Measurements from ENCODE around the gene ALDH3A2. TPM values are rescaled to one million over a fixed set of nuclear protein-coding genes. Genes with fewer than 3 reads are reported as not detected.

The ALDH3A2 gene
- 10 to 100 TPM; 24.7 to 26.3 TPM for total RNA-seq
- 21.7 TPM for polyA plus RNA-seq

DNA sequence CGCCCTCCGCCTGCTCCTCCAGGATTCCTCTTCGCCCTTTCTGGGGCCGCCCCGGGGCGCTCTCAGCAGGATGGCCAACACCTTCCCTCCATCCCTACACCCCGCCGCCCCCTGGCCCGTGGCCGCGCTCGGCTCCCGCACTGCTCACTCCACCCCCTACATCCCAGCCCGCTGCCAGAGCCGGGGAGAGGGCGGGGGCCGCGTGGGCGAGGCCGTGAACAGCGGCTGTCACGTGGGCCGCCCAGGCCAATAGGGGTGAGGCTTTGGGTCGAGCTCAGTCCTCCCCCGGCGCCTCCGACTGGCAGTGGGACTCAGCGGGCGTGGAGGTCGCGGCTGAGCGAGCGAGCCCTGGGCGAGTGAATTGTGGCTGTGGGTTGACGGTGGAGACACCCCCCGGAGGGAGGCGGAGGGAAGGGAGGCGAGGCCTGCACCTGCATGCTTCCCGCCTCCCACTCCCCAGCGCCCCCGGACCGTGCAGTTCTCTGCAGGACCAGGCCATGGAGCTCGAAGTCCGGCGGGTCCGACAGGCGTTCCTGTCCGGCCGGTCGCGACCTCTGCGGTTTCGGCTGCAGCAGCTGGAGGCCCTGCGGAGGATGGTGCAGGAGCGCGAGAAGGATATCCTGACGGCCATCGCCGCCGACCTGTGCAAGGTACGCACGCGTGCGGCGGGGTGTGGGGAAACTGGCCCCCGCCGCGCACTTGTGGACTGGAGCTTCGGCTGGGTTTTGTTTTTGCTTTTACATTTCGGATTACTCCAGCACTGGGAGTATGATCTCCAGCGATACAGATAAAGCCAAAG is at the start of gene ALDH3A2:
TSS of gene ALDH3A2 (plus strand) at position 277 of the 799 bp plus-strand sequence. CDS start at position 498, 221 bp downstream.
- peak within 1 kb of the TSS; percentile 41 for H3K27ac ChIP-seq (ENCODE audit: low read depth, low read length)
- peak within 1 kb of the TSS; percentile 95 to 98 (median 96) for H3K4me3 Mint-ChIP-seq
- ChIA-PET CTCF (interaction anchor here (0.9 to 2.5 kb wide), 9 partner anchors 12 to 202 kb away, joined by 3 to 10 read pairs (median 4); no protein-coding TSS in a partner anchor), POLR2A (interaction anchor here (1.0 to 1.6 kb wide), 4 partner anchors 12 to 286 kb away, joined by 3 to 5 read pairs (median 5); partner anchors contain the start of genes B9D1 and MAPK7)
- no peaks in the 10 kb centered on the region for H3K9me3 Mint-ChIP-seq
- peaks cover 20% of the 10 kb centered on the region for H3K4me1 ChIP-seq (ENCODE audit: insufficient read depth, low read length)
- H3K9me3 ChIP-seq (ENCODE audit: low read length), result no peaks in the 10 kb centered on the region
- H3K27ac Mint-ChIP-seq, result peak within 1 kb of the TSS; percentile 93 to 99 (median 95)
- no peaks in the 10 kb centered on the region for H3K36me3 ChIP-seq (ENCODE audit: insufficient read depth, low read length)
- H3K4me3 ChIP-seq (ENCODE audit: low read length), result peak within 1 kb of the TSS; percentile 76
- DNase-seq, result peak; percentile 89 to 95 (median 91)
- no peaks in the 10 kb centered on the region for H3K27me3 Mint-ChIP-seq
- H3K4me1 Mint-ChIP-seq, result peaks cover 25 to 53% (median 41%) of the 10 kb centered on the region in 3 donors
- no peaks in the 10 kb centered on the region for H3K27me3 ChIP-seq (ENCODE audit: insufficient read depth, low read length, poor library complexity, severe bottlenecking)
- H3K36me3 Mint-ChIP-seq, result peaks cover 4 to 26% (median 9%) of the 10 kb centered on the region in 3 donors

DNA sequence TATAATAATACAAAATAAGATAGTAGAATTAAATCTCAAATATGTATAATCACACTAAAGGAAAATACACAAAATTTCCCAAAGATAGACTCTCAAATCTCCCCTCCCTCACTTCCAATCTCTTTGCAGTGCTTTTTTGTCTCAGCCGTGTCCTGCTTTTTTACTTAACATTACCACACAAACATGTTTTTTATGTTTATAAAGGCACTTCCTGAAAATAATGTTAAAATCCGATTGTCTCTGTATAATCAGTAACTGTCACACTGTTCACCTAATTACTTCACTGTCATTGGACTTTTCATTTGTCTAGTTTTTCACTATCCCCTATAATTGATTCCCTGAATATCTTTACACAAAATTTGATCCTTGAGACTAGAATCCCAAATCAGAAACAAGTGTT is 38.2 kb upstream of the ALDH3A2 start:
- Histone ChIP-seq H3K4me1 (ENCODE audit: insufficient read depth, low read length) (no peaks in the 10 kb centered on the region), H3K36me3 (ENCODE audit: insufficient read depth, low read length) (no peaks in the 10 kb centered on the region), H3K27ac (ENCODE audit: low read depth, low read length) (no peak overlapping the region), H3K4me3 (ENCODE audit: low read length) (no peak overlapping the region), H3K9me3 (ENCODE audit: low read length) (no peaks in the 10 kb centered on the region), H3K27me3 (ENCODE audit: insufficient read depth, low read length, poor library complexity, severe bottlenecking) (no peaks in the 10 kb centered on the region)
- no peak for DNase-seq
- H3K4me1 Mint-ChIP-seq, result peaks cover 5 to 11% (median 8%) of the 10 kb centered on the region in 3 donors
- ChIA-PET POLR2A (no interaction called here), CTCF (no interaction called here)
- H3K4me3 Mint-ChIP-seq, result no peak overlapping the region
- H3K27ac Mint-ChIP-seq, result no peak overlapping the region
- H3K36me3 Mint-ChIP-seq, result no peaks in the 10 kb centered on the region
- peaks cover 0 to 3% of the 10 kb centered on the region in 2 donors for H3K27me3 Mint-ChIP-seq
- H3K9me3 Mint-ChIP-seq, result no peaks in the 10 kb centered on the region

DNA sequence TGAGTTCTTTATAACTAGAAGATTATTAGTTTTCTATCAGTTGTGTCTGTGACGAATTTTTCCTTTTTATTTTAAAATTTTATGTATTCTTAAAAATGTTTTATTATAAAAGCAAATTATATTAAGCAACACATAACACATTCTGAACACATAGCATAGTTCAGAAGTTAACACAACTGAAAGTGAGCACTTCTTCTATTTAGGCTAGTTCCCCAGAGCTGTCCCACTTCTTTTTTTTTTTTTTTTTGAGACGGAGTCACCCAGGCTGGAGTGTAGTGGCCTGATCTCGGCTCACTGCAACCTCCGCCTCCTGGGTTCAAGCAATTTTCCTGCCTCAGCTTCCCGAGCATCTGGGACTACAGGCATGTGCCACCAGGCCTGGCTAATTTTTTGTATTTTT is 37.7 kb upstream of the ALDH3A2 start:
- no peak for DNase-seq
- Histone ChIP-seq H3K4me3 (ENCODE audit: low read length) (no peak overlapping the region), H3K27me3 (ENCODE audit: insufficient read depth, low read length, poor library complexity, severe bottlenecking) (no peaks in the 10 kb centered on the region), H3K4me1 (ENCODE audit: insufficient read depth, low read length) (no peaks in the 10 kb centered on the region), H3K36me3 (ENCODE audit: insufficient read depth, low read length) (no peaks in the 10 kb centered on the region), H3K9me3 (ENCODE audit: low read length) (no peaks in the 10 kb centered on the region), H3K27ac (ENCODE audit: low read depth, low read length) (no peak overlapping the region)
- H3K9me3 Mint-ChIP-seq, result no peaks in the 10 kb centered on the region
- POLR2A ChIA-PET, result no interaction called here
- peaks cover 5 to 11% (median 8%) of the 10 kb centered on the region in 3 donors for H3K4me1 Mint-ChIP-seq
- no peak overlapping the region for H3K27ac Mint-ChIP-seq
- no peak overlapping the region for H3K4me3 Mint-ChIP-seq
- no peaks in the 10 kb centered on the region for H3K36me3 Mint-ChIP-seq
- peaks cover 3% of the 10 kb centered on the region in 2 donors for H3K27me3 Mint-ChIP-seq
- CTCF ChIA-PET, result no interaction called here

DNA sequence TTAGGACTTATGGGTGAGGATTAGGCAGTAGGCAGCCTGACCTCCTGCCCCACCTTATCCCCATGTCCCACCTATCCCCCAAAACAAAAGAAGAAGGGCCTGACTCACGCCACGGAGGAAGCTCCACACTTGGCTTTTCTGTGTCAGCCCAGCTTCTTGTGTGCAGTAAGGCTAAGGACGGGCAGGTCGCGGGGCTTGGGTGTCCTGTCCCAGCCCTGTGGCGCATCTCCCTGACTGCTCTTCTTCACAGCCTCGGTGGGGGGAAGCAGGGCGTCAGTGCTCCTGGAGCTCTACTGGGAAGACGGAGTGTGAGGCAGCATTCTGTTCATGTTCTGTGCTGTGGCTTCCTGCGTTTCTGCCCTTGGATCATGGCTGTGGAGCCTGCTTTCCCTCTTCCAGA is 34.6 kb upstream of the ALDH3A2 start:
- Histone ChIP-seq H3K4me3 (ENCODE audit: low read length) (no peak overlapping the region), H3K9me3 (ENCODE audit: low read length) (peaks cover 5% of the 10 kb centered on the region), H3K4me1 (ENCODE audit: insufficient read depth, low read length) (no peaks in the 10 kb centered on the region), H3K36me3 (ENCODE audit: insufficient read depth, low read length) (no peaks in the 10 kb centered on the region), H3K27me3 (ENCODE audit: insufficient read depth, low read length, poor library complexity, severe bottlenecking) (no peaks in the 10 kb centered on the region), H3K27ac (ENCODE audit: low read depth, low read length) (no peak overlapping the region)
- DNase-seq, result no peak
- ChIA-PET CTCF (no interaction called here), POLR2A (no interaction called here)
- H3K36me3 Mint-ChIP-seq, result peaks cover 0 to 15% (median 0%) of the 10 kb centered on the region in 3 donors
- no peak overlapping the region for H3K27ac Mint-ChIP-seq
- H3K27me3 Mint-ChIP-seq, result peaks cover 3 to 7% of the 10 kb centered on the region in 2 donors
- peak overlapping the region in 1 of 7 donors; percentile 13 for H3K4me3 Mint-ChIP-seq
- peaks cover 14 to 22% (median 19%) of the 10 kb centered on the region in 5 donors for H3K9me3 Mint-ChIP-seq
- peaks cover 5 to 11% (median 8%) of the 10 kb centered on the region in 3 donors for H3K4me1 Mint-ChIP-seq

DNA sequence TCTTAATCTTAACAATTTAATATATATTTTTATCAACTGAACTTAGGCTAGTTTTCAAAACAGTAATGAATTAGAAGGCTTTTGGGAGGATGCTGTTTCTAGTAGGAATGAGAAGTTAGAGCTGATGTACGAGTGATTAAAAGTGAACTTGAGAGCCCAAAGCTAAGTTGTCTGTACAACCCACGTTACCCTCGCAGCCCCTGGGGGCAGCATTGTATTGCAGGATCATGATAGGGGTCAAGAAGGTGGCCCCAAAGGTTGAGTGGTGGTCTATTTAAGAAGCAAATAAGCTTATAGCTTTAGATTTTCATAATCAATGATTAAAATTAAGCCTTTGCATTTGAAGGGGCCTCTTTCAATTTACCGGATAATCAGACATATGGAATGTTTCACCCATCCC is 33.7 kb upstream of the ALDH3A2 start:
- Mint-ChIP-seq H3K27me3 (peaks cover 5 to 7% of the 10 kb centered on the region in 2 donors), H3K27ac (no peak overlapping the region), H3K4me3 (no peak overlapping the region), H3K9me3 (peaks cover 22 to 31% (median 29%) of the 10 kb centered on the region in 5 donors), H3K4me1 (peaks cover 5 to 11% (median 8%) of the 10 kb centered on the region in 3 donors), H3K36me3 (peaks cover 0 to 24% (median 0%) of the 10 kb centered on the region in 3 donors)
- Histone ChIP-seq H3K4me1 (ENCODE audit: insufficient read depth, low read length) (no peaks in the 10 kb centered on the region), H3K4me3 (ENCODE audit: low read length) (no peak overlapping the region), H3K36me3 (ENCODE audit: insufficient read depth, low read length) (no peaks in the 10 kb centered on the region), H3K27ac (ENCODE audit: low read depth, low read length) (no peak overlapping the region), H3K27me3 (ENCODE audit: insufficient read depth, low read length, poor library complexity, severe bottlenecking) (no peaks in the 10 kb centered on the region), H3K9me3 (ENCODE audit: low read length) (peaks cover 8% of the 10 kb centered on the region)
- POLR2A ChIA-PET, result no interaction called here
- CTCF ChIA-PET, result interaction anchor here (1.0 kb wide), 1 partner anchor 10 kb away, joined by 3 read pairs; no protein-coding TSS in a partner anchor
- no peak for DNase-seq

DNA sequence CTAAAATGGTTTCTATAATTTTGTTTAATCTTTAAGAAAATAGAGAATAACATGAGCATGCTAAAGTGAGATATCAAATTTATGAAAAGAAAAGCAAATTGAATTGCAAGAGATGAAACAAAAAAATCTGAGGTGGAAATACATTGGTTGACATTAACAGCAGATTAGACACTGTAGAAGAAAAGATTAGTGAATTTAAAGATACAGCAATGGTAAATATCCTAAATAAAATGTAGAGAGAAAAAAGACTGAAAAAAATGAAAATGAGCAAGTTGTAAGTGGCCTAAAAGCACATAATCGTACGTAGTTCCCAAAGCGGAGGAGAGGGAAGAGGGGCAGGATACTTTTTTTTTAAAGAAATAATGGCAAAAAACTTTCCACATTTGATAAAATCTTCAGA is 30.5 kb upstream of the ALDH3A2 start:
- no peak overlapping the region for H3K27ac Mint-ChIP-seq
- no peak overlapping the region for H3K4me3 Mint-ChIP-seq
- peaks cover 2 to 11% of the 10 kb centered on the region in 2 donors for H3K27me3 Mint-ChIP-seq
- H3K36me3 Mint-ChIP-seq, result peaks cover 0 to 30% (median 0%) of the 10 kb centered on the region in 3 donors
- no peak for DNase-seq
- ChIA-PET CTCF (no interaction called here), POLR2A (no interaction called here)
- Histone ChIP-seq H3K27ac (ENCODE audit: low read depth, low read length) (no peak overlapping the region), H3K4me1 (ENCODE audit: insufficient read depth, low read length) (no peaks in the 10 kb centered on the region), H3K4me3 (ENCODE audit: low read length) (no peak overlapping the region), H3K27me3 (ENCODE audit: insufficient read depth, low read length, poor library complexity, severe bottlenecking) (no peaks in the 10 kb centered on the region), H3K9me3 (ENCODE audit: low read length) (peaks cover 8% of the 10 kb centered on the region), H3K36me3 (ENCODE audit: insufficient read depth, low read length) (no peaks in the 10 kb centered on the region)
- H3K4me1 Mint-ChIP-seq, result peaks cover 5 to 9% (median 6%) of the 10 kb centered on the region in 3 donors
- H3K9me3 Mint-ChIP-seq, result peaks cover 26 to 45% (median 42%) of the 10 kb centered on the region in 5 donors

DNA sequence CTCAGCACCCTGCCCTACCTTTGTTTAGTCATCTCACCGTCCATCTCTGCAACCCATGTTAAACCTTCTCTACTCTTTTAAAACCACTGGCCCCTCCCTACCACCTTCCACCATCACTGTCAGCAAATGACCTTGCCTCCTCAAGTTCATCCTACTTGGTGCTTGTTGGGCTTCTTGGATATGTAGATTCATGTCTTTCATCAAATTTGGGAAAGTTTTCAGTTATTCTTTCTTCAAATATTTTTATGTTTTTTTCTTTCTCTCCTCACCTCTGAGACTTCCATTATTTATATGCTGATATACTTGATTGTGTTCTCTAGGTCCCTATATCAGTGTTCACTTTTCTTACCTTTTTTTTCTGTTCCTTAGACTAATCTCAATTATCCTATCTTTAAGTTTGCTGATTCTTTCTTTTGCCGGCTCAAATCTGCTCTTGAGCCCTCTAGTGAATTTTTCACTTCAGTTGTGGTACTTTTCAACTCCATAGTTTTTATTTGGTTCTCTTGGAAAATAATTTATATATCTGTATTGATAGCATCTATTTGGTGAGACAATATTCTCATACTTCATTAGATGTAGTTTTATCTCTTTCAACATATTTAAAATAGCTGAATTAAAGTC is 28.7 kb upstream of the ALDH3A2 start:
- Histone ChIP-seq H3K4me1 (ENCODE audit: insufficient read depth, low read length) (no peaks in the 10 kb centered on the region), H3K4me3 (ENCODE audit: low read length) (no peak overlapping the region), H3K9me3 (ENCODE audit: low read length) (peaks cover 8% of the 10 kb centered on the region), H3K27me3 (ENCODE audit: insufficient read depth, low read length, poor library complexity, severe bottlenecking) (no peaks in the 10 kb centered on the region), H3K27ac (ENCODE audit: low read depth, low read length) (no peak overlapping the region), H3K36me3 (ENCODE audit: insufficient read depth, low read length) (no peaks in the 10 kb centered on the region)
- Mint-ChIP-seq H3K4me1 (no peaks in the 10 kb centered on the region), H3K9me3 (peaks cover 26 to 48% (median 42%) of the 10 kb centered on the region in 5 donors), H3K36me3 (peaks cover 0 to 30% (median 0%) of the 10 kb centered on the region in 3 donors), H3K4me3 (no peak overlapping the region), H3K27me3 (peaks cover 2 to 22% of the 10 kb centered on the region in 2 donors), H3K27ac (no peak overlapping the region)
- CTCF ChIA-PET, result no interaction called here
- POLR2A ChIA-PET, result no interaction called here
- no peak for DNase-seq

DNA sequence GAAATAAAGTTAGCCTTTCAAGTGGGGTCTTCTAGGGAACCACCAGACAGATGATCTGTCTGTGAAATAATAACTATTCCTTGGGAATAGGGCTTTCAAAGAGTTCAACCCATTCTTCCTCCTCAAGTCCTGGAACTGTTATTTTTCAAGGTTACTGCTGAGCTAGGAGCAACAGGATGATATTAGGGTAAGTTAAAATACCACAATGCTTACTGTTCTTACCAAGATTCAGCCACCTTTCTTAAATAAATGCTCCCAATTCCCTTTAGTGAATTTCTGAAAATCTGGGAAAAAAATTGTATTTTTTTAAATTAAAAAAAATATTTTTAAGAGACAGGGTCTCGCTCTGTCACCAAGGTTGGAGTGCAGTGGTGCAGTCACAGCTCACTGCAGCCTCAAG is 26.9 kb upstream of the ALDH3A2 start:
- CTCF ChIA-PET, result no interaction called here
- H3K4me3 Mint-ChIP-seq, result no peak overlapping the region
- no peaks in the 10 kb centered on the region for H3K27me3 ChIP-seq (ENCODE audit: insufficient read depth, low read length, poor library complexity, severe bottlenecking)
- no peak overlapping the region for H3K27ac Mint-ChIP-seq
- peaks cover 8% of the 10 kb centered on the region for H3K9me3 ChIP-seq (ENCODE audit: low read length)
- no peaks in the 10 kb centered on the region for H3K4me1 ChIP-seq (ENCODE audit: insufficient read depth, low read length)
- peaks cover 26 to 46% (median 42%) of the 10 kb centered on the region in 5 donors for H3K9me3 Mint-ChIP-seq
- H3K27ac ChIP-seq (ENCODE audit: low read depth, low read length), result no peak overlapping the region
- H3K4me3 ChIP-seq (ENCODE audit: low read length), result no peak overlapping the region
- H3K36me3 Mint-ChIP-seq, result peaks cover 0 to 30% (median 0%) of the 10 kb centered on the region in 3 donors
- DNase-seq, result no peak
- POLR2A ChIA-PET, result no interaction called here
- H3K36me3 ChIP-seq (ENCODE audit: insufficient read depth, low read length), result no peaks in the 10 kb centered on the region
- peaks cover 5 to 29% of the 10 kb centered on the region in 2 donors for H3K27me3 Mint-ChIP-seq
- H3K4me1 Mint-ChIP-seq, result no peaks in the 10 kb centered on the region
